GM12891 (cell line): ENCODE results near the gene WSB2.
"Not testable (repeated sequence)": the region's sequence is repeated elsewhere in the genome, so short reads cannot be mapped to it uniquely, and the experiment has no call there.

Experiments
- DNase-seq: peaks from one replicate; pipeline ENCODE4 v3.0.0; 2011; ENCODE audit warnings: low spot score; ENCODE audit not compliant: insufficient read length
- FAIRE-seq: peaks from 2 replicates; lab custom pipeline; 2011; peaks lifted over from hg19 to GRCh38; lab: Jason Lieb, UNC
- PAX5 ChIP-seq: IDR thresholded peaks from 2 replicates; pipeline ENCODE4 v1.6.1; 2011; ENCODE audit warnings: low read length, moderate library complexity, mild to moderate bottlenecking; ENCODE audit not compliant: insufficient read depth, severe bottlenecking
- POLR2A ChIP-seq: IDR thresholded peaks from 2 replicates; pipeline ENCODE4 v1.6.1; 2011; ENCODE audit warnings: low read depth, low read length, control low read depth
- POLR2AphosphoS5 ChIP-seq: IDR thresholded peaks from 2 replicates; pipeline ENCODE4 v1.6.1; 2011; ENCODE audit warnings: low read depth, low read length, control low read depth
- POU2F2 ChIP-seq: IDR thresholded peaks from 2 replicates; pipeline ENCODE4 v1.6.1; 2011; ENCODE audit warnings: low read depth, mild to moderate bottlenecking, control low read depth, low read length, moderate library complexity
- SPI1 ChIP-seq: IDR thresholded peaks from 2 replicates; pipeline ENCODE4 v1.6.1; 2011; ENCODE audit warnings: low read depth, low read length, control low read depth
- TAF1 ChIP-seq: IDR thresholded peaks from 2 replicates; pipeline ENCODE4 v1.6.1; 2011; ENCODE audit warnings: low read depth, low read length, control low read depth

The WSB2 gene

GRCh38 chr12:118010903-118011302 is 50.1 kb downstream of the WSB2 start:
- DNase-seq (no peak), FAIRE-seq (no peak)
- TF ChIP-seq PAX5 (no peak), POLR2A (no peak), SPI1 (no peak), POLR2AphosphoS5 (no peak), POU2F2 (no peak), TAF1 (no peak)

- DNase-seq, FAIRE-seq: not testable (repeated sequence)
These were observed 61.2 kb downstream of the WSB2 start for GRCh38 chr12:117999806-118000205.

- TF ChIP-seq PAX5 = no peak
- TF ChIP-seq TAF1 = no peak
- no peak for TF ChIP-seq SPI1
- no peak for TF ChIP-seq POU2F2
- TF ChIP-seq POLR2AphosphoS5 = no peak
- TF ChIP-seq POLR2A = no peak
- FAIRE-seq = no peak
- DNase-seq = no peak
These were observed 62.3 kb downstream of the WSB2 start for GRCh38 chr12:117998719-117999118.

- no peak for FAIRE-seq
- no peak for TF ChIP-seq POLR2AphosphoS5
- TF ChIP-seq PAX5 = no peak
- no peak for TF ChIP-seq TAF1
- no peak for TF ChIP-seq POLR2A
- no peak for TF ChIP-seq SPI1
- TF ChIP-seq POU2F2 = no peak
- DNase-seq = no peak
These were observed 66.2 kb downstream of the WSB2 start for GRCh38 chr12:117994551-117995438.

- TF ChIP-seq POLR2AphosphoS5 (no peak), POU2F2 (no peak), TAF1 (no peak), SPI1 (no peak), PAX5 (no peak), POLR2A (no peak)
- no peak for DNase-seq
- no peak for FAIRE-seq
These were observed 74.1 kb downstream of the WSB2 start for GRCh38 chr12:117986705-117987469.

GRCh38 chr12:117985182-117985581 is 75.8 kb downstream of the WSB2 start:
- no peak for DNase-seq
- no peak for TF ChIP-seq PAX5
- TF ChIP-seq POU2F2 = no peak
- no peak for TF ChIP-seq POLR2A
- TF ChIP-seq TAF1 = no peak
- no peak for TF ChIP-seq SPI1
- no peak for TF ChIP-seq POLR2AphosphoS5
- no peak for FAIRE-seq
